Stimulated activated CD4-positive, alpha-beta T cell treated with anti-CD3 and anti-CD28 coated beads, Interleukin-1b, Interleukin-23, amount 100 ng/mL, for 4 hours (primary cell): ENCODE data around the gene CYB5D1.

ENCODE experiments used
- DNase-seq, 2 donors: peaks; one replicate each; pipeline ENCODE4 v3.0.0-alpha.2; 2020; ENCODE audit warnings: low read depth in 2 of 2

Gene CYB5D1

GRCh38 chr17:7844292-7845154, 13.3 kb upstream of the CYB5D1 start:
- peak in 1 of 2 donors; percentile 70 for DNase-seq

DNA sequence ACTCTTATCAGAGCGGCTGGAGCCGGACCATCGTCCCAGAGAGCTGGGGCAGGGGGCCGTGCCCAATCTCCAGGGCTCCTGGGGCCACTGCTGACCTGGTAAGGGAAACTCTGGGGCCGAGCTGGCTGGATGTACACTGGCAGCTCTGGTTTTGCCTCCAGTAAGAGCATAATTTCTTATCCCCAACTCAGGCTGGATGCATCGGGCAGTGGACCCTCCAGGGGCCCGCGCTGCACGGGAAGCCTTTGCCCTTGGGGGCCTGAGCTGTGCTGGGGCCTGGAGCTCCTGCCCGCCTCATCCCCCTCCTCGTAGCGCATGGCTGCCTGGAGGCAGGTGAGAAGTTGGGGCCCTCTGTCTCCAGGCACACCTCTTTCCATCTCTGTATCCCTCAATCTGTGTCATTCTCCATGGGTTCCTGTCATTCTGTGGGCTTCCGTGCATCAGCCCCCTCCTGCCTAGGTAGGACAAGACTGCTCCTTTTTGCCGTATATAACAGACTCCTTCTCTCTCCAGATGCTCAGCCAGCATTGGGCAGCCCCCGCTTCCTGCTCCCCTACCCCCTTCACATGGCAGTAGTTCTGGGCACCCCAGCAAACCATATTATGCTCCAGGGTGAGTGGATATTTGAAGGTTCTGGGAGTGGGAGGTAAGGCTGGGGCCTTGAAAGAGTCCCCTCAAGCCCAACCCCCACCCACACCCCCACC, 12.3 kb upstream of the CYB5D1 start:
- DNase-seq, result no peak

DNA sequence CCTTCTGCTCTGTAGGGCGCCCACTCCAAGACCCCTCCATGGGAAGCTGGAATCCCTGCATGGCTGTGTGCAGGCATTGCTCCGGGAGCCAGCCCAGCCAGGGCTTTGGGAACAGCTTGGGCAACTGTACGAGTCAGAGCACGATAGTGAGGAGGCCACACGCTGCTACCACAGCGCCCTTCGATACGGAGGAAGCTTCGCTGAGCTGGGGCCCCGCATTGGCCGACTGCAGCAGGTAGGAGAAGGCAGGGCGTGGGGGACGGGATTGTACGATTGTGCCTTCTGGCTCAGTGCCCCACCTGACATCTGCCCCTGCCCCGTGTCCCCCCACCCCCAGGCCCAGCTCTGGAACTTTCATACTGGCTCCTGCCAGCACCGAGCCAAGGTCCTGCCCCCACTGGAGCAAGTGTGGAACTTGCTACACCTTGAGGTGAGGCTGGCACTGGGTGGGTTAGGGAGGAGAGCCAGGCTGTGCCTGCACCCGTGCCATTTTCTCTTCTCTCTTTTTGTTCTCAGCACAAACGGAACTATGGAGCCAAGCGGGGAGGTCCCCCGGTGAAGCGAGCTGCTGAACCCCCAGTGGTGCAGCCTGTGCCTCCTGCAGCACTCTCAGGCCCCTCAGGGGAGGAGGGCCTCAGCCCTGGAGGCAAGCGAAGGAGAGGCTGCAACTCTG, 11.6 kb upstream of the CYB5D1 start:
- no peak for DNase-seq

- DNase-seq, result no peak
Measured at GRCh38 chr17:7846765-7847661, 10.8 kb upstream of the CYB5D1 start.

DNA sequence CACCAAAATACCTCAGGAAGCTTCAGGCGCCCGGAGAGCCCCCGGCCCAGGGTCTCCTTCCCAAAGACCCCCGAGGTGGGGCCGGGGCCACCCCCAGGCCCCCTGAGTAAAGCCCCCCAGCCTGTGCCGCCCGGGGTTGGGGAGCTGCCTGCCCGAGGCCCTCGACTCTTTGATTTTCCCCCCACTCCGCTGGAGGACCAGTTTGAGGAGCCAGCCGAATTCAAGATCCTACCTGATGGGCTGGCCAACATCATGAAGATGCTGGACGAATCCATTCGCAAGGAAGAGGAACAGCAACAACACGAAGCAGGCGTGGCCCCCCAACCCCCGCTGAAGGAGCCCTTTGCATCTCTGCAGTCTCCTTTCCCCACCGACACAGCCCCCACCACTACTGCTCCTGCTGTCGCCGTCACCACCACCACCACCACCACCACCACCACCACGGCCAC, 9.6 kb upstream of the CYB5D1 start:
- DNase-seq, result no peak

- DNase-seq, result no peak
Measured at GRCh38 chr17:7848739-7849129, 9.1 kb upstream of the CYB5D1 start.

GRCh38 chr17:7849130-7849750, 8.6 kb upstream of the CYB5D1 start:
- DNase-seq, result no peak

- no peak for DNase-seq
Measured at GRCh38 chr17:7849751-7850504, 7.9 kb upstream of the CYB5D1 start.

DNA sequence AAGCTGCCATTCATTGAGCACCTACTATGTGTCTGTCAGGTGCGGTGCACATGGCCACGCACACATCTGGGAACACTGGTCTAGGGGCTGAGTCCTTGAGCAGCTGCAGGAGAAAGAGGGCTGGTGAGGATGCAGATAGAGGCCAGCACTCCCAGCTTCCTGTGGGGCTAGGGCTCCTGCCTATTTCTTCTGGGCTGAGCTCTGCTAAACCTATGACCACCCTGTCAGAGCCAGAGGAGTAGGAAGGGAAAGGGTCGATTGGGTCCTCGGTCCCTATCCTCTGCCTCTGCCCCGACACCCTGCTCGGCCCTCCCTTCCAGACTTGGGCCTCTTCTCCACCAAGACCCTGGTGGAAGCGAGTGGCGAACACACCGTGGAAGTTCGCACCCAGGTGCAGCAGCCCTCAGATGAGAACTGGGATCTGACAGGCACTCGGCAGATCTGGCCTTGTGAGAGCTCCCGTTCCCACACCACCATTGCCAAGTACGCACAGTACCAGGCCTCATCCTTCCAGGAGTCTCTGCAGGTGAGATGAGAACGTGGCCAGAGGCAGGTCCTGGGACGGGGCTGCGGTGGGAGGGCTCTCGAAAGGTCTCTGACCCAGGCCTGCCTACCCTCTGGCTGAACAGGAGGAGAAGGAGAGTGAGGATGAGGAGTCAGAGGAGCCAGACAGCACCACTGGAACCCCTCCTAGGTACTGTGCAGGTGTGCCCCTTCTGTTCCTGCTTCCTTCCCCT, 6.9 kb upstream of the CYB5D1 start:
- peak in 1 of 2 donors; percentile 15 for DNase-seq

- DNase-seq, result peak; percentile 85 to 93
Measured at GRCh38 chr17:7851438-7852261, 6.2 kb upstream of the CYB5D1 start.

DNA sequence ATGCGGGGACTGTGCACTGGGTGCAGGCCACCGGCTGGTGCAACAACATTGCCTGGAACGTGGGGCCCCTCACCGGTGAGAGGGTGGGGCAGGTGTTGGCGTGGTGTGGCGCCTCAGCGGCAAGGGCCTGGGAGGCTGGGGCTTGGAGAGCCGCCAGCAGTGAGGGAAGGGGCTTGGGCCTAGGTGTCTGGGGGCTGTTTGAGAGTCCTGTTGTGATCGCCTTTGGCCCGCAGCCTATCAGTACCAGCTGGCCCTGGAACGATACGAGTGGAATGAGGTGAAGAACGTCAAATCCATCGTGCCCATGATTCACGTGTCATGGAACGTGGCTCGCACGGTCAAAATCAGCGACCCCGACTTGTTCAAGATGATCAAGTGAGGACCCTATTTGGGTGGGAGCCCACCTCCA, 5.5 kb upstream of the CYB5D1 start:
- no peak for DNase-seq

- DNase-seq, result peak in 1 of 2 donors; percentile 12
Measured at GRCh38 chr17:7852919-7853690, 4.7 kb upstream of the CYB5D1 start.

GRCh38 chr17:7853691-7854038, 4.1 kb upstream of the CYB5D1 start:
- peak in 1 of 2 donors; percentile 28 for DNase-seq

DNA sequence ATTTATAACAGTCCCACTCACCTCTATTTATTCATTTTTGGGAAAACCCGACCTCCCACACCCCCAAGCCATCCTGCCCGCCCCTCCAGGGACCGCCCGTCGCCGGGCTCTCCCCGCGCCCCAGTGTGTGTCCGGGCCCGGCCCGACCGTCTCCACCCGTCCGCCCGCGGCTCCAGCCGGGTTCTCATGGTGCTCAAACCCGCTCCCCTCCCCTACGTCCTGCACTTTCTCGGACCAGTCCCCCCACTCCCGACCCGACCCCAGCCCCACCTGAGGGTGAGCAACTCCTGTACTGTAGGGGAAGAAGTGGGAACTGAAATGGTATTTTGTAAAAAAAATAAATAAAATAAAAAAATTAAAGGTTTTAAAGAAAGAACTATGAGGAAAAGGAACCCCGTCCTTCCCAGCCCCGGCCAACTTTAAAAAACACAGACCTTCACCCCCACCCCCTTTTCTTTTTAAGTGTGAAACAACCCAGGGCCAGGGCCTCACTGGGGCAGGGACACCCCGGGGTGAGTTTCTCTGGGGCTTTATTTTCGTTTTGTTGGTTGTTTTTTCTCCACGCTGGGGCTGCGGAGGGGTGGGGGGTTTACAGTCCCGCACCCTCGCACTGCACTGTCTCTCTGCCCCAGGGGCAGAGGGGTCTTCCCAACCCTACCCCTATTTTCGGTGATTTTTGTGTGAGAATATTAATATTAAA, 3.6 kb upstream of the CYB5D1 start:
- peak in 1 of 2 donors; percentile 11 for DNase-seq

- DNase-seq, result peak in 1 of 2 donors; percentile 38
Measured at GRCh38 chr17:7854851-7855659, 2.7 kb upstream of the CYB5D1 start, which contains the start of gene TMEM88. Gene TMEM88, plus strand, starts transcription at chr17:7855066. Its CDS starts 9 bp downstream, at chr17:7855075.

GRCh38 chr17:7855660-7856010, 2.2 kb upstream of the CYB5D1 start:
- DNase-seq, result no peak
